NCI-H774 (cell line): Measurements from ENCODE around the gene GDPD3.

Experiments used
- DNase-seq: peaks from one replicate; lab custom pipeline; 2025; lab: John Stamatoyannopoulos, UW

Gene GDPD3

DNA sequence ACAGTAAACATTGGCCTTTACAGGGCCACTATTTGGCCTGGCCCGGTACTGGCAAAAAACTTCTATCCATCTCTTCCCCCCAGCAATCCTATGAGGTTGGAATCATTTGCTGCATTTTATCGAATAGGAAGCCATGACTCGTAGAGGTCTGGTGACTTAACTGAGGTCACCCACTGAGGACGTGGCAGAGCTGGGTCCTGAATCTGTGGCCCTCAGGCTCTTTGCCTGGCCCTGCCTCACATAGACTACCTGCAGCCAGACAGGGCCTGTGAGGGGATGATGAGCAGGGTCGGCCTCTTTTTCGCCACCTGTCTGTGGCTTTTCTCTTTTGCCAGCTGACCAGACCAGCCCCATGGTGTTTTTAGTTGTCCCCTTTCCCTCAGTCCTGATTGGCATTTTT, 35.7 kb downstream of the GDPD3 start:
- DNase-seq, result no peak

DNA sequence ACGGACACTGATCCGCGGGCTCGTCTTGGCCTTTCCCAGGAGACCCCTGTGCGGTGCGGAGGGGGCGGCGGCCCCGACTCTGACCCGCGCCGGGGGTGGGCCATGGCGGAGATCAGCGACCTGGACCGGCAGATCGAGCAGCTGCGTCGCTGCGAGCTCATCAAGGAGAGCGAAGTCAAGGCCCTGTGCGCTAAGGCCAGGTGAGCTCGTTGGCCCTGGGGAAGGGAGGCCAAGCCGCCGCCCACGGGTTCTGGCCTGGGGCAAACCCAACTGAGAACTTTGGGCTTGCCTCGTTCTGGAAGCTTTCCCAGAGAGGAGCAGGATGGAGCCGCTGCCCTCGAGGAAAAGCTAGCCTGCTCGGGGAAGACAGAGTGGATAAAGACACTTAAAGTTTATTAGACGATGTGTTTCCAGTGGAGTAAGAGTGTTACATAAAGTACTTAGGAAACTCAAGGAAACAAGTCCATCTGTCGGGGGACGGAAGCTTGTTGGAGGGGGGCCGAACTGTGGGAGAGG, 37.0 kb downstream of the GDPD3 start:
- DNase-seq, result no peak

DNA sequence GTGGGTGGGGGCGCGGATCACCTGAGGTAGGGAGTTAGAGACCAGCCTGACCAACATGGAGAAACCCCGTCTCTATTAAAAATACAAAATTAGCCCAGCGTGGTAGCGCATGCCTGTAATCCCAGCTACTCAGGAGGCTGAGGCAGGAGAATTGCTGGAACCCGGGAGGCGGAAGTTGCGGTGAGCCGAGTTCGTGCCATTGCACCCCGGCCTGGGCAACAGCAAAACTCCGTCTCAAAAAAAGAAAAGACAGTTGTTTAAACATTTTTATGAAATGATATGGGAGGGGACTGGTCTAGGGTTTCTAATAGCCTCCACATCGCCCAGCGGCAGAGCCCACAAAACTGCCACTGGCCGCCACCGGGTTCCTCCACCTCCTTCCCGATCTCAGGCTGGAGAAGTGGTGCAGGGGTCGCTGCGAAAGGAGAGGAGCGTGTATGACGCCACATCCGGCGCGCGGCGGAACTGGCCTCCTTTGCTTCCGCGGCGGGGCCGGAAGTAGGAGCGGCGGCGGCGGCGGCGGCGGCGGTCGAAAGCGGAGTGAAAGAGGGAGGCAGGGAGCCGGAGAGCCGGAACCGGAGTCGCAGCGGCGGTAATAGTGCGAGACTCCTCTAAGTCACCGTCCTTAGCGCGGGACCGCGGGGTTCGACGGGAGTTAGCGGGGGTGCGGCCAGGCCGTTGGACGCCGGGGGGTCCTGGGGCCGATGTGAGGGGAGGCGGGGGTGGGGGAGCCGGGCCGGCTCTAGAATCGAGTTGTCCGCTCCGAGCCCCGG, 37.6 kb downstream of the GDPD3 start, which contains the start of gene PPP4C:
TSS of gene PPP4C (plus strand) at position 492 of the 773 bp plus-strand sequence. CDS start 384 bp downstream, outside the sequence.
- peak; percentile 84 for DNase-seq

DNA sequence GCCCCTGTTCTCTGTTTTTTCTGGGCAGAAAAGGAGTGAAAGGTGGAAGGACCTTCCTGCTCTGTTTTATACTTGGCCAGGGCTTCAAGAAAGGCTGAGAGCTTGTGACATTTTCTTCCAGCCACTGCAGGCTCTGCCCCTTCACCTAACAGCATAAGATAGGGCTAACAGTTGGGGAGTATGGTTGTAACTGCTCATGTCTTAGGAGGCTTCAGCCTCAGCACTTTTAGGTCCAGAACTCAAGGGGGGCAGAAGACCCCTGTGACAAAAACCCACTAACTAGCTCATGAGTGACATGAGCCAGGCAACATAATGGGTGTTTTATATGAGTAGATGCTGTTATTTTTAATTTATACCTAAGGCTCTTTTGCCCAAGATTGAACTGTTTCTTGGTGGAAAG, 42.8 kb downstream of the GDPD3 start:
- DNase-seq, result no peak

DNA sequence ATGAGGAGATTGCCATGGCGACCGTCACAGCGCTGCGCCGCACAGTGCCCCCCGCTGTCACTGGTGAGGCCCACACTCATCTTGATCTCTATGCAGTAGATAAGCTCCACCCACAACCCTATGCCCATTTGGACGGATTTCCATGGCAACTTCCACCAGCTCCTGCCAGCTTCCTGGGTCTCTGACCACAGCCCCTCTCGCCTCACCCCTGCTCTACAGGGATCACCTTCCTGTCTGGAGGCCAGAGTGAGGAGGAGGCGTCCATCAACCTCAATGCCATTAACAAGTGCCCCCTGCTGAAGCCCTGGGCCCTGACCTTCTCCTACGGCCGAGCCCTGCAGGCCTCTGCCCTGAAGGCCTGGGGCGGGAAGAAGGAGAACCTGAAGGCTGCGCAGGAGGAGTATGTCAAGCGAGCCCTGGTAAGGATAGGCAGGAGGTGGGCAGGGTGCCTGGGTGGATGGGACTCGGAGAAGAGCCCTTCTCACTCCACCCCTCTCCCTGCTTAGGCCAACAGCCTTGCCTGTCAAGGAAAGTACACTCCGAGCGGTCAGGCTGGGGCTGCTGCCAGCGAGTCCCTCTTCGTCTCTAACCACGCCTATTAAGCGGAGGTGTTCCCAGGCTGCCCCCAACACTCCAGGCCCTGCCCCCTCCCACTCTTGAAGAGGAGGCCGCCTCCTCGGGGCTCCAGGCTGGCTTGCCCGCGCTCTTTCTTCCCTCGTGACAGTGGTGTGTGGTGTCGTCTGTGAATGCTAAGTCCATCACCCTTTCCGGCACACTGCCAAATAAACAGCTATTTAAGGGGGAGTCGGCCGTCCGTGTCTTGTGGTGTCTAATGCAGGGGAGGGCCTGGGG, 43.5 kb downstream of the GDPD3 start:
- no peak for DNase-seq

DNA sequence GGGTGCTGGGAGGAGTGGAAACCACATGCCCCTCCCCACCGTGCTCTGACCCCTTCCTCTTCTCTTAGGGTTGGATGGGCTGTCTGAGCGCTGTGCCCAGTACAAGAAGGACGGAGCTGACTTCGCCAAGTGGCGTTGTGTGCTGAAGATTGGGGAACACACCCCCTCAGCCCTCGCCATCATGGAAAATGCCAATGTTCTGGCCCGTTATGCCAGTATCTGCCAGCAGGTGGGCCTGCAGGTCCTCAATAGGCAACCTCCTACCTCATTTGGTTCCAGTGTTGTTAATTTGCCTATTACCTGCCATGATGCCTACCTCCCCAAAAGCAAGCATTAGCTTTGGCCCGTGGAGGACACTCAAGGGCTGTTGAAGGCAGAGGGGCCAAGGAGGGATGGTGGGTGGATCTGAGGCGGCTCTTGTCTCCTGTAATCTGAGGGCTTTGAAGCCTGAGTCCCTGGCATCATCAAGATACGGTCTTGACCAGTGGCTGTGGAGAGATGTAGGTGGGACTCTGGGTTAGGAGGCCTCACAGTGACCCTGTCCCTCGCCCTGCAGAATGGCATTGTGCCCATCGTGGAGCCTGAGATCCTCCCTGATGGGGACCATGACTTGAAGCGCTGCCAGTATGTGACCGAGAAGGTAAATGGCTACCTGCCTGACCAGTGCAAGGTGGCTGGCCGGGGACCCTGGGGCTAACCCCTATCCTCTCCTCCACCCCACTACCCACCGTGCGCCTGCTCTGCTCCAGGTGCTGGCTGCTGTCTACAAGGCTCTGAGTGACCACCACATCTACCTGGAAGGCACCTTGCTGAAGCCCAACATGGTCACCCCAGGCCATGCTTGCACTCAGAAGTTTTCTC, 44.4 kb downstream of the GDPD3 start:
- DNase-seq, result no peak

DNA sequence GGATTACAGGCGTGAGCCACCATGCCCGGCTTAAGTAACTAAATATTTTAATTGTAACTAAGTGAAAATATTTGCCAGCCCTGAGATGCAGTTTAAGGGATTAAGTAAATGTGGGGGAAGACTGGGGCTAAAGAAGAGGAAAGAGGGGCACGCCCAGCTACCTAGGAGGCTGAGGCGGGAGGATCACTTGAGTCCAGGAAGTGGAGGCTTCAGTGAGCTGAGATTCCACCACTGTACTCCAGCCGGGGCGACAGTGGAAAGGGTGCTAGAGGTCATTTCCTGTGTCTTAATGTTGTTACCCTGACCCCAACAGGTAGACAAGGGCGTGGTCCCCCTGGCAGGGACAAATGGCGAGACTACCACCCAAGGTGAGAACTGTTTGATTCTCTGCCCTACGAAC, 45.0 kb downstream of the GDPD3 start:
- no peak for DNase-seq

DNA sequence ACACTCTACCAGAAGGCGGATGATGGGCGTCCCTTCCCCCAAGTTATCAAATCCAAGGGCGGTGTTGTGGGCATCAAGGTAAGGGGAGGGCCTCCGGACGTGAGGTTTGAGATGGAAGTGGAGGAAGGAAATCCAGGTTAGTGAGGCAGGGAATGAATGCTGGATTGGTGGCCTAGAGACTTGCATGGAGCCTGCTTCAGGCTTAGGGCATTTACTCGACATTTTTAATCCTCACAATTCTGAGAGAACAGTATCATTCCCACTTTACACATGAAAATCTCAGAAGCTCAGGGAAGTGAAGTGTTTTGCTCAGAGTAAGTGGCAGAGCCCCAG, 45.8 kb downstream of the GDPD3 start:
- DNase-seq, result no peak

DNA sequence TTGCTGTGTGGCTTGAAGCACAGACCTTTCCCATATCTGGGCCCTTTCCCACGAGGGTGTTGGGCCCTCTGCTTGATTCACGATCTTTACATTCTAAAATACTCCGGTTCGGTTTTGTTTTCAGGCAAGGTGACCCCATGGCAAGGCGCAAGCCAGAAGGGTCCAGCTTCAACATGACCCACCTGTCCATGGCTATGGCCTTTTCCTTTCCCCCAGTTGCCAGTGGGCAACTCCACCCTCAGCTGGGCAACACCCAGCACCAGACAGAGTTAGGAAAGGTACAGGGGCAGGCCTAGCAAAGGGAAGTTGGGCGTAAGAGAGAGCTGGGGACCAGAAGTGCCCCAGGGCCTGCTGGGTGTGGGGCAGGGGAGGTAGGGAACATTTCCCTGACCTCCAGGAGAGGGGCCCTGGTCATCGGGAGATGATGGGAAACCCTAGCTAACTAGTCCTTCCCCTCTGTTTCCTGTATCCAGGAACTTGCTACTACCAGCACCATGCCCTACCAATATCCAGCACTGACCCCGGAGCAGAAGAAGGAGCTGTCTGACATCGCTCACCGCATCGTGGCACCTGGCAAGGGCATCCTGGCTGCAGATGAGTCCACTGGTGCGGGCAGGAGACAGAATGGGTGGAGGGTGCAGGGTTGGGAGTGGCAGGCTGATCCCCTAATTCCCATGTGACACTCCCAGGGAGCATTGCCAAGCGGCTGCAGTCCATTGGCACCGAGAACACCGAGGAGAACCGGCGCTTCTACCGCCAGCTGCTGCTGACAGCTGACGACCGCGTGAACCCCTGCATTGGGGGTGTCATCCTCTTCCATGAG, 46.4 kb downstream of the GDPD3 start:
- no peak for DNase-seq

DNA sequence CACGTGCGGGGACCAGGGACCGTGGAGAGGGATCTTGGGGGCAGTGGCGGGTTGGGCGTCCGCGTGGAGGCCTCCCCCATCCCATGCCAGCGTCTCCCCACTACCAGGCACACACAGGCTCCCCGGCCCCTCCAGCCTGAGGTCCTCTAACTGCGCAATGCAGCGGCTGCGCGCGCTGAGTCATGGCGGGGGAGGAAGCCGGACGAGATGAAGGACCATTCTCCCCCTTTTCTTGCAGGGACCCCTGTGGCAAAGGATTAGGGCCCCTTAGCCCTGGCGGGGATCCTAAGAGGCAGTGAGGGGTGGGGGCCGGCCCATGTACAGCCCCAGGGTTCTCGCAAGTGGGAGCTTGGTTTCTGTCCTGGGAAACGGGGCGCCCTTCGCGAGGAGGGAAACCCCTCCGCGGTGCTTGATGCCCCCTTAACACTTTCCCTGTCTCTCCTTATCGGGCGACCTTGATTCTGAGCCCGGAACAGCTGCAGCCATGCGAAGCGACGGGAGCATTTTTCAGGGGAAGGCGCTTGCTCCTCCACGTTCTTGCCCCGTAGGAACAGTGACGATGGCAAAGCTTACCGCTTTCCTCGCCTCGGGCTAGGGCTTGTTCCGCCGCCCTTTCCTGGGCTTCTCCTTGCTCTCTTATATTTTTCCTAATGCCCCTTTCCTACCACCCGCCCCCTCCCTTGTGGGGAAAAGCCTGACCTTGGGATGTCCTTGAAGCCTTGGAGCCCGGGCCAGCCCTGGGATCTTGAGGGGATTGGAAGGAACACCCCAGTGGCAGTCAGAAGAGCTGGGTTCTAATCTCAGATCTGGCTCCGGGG, 47.2 kb downstream of the GDPD3 start:
- no peak for DNase-seq

DNA sequence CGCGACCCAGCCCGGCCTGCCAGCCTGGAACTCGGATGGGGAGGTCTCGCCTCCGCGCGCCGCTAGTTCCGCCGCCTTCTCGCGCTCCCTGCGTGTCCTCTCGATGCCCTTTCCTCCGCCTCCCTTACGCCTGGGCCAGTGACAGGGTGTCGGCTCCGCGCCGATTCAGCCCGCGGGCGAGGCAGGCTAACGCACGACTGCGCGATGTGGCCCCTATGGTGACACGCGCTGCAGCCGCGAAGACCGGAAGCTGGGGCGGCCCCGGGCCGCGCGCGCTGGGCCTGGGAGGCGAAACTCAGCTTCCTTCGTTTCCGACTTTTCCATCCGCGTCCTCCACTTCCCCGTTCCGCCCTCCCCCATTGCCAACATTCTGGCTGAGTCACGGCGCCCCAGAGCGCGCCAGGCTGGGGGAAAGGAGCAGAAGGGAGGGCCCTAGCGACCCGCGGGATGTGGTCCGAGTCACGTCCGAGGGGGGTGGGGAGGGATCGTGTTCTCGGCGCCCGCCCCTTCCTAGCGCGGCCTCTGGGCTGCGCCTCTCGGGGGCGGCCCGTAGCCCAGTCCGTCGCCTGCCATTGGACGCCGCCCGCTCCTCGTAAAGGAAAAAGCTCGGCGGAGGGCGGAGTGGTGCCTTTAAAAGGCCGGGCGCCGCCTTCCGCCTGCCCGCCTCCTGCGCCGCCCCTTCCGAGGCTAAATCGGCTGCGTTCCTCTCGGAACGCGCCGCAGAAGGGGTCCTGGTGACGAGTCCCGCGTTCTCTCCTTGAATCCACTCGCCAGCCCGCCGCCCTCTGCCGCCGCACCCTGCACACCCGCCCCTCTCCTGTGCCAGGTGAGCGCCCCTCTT, 48.0 kb downstream of the GDPD3 start, which contains the start of gene ALDOA:
TSS of gene ALDOA (plus strand) at position 659 of the 841 bp plus-strand sequence. CDS start 1,138 bp downstream, outside the sequence.
- peak; percentile 96 for DNase-seq

DNA sequence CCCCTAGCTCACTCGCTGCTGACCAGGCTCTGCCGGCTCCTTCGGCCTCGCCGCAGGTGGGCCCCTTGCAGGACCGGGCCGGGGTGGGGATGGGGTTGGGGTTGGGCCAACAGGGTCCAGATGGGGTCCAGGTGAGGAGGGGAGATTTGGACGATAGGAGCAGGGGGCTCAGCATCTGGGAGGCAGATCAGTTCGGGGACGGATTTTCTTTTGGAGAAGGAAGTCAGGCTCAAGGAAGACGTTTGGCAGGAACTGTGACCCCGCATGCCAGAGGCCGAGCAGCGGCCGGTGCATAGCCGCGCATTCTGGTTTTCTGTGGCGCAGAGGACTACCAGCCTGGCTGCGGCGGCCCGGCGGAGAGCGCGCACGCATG, 48.6 kb downstream of the GDPD3 start:
- no peak for DNase-seq

DNA sequence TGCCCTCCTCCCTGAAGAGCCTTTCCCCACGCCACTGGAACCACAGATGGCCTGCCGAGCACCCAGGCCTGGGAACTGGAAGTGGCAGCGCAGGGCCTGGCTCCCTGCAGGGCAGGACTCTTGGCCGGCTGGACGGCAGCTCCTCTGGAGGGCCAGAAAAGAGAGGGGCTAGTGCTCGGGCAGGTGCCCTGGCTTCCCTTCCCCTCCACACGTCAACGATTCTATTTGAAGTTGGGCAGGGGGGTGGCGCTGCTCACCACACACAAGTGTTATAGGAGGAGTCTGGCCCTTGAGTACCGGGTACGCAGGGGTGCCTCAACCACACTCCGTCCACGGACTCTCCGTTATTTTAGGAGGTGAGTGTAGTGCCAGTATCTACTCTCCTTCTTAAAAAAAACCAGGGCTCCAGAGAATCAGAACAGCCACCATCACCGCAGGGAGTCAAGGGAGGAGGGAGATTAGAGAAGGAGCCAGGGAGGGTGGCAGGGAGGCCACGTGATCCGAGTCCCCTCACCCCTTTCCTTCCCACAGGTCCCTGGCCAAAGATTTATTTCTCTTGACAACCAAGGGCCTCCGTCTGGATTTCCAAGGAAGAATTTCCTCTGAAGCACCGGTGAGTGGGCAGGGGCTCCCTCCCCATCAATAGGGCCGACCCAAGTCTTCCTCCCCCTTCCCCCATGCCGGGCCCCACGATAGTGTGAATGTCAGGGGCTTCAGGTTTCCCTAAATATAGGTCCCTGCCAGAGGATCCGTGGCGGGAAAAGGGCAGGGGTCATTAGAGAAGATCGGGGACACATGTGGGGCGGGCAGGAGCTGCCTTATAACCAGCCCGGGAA, 49.2 kb downstream of the GDPD3 start:
- DNase-seq, result peak; percentile 57

DNA sequence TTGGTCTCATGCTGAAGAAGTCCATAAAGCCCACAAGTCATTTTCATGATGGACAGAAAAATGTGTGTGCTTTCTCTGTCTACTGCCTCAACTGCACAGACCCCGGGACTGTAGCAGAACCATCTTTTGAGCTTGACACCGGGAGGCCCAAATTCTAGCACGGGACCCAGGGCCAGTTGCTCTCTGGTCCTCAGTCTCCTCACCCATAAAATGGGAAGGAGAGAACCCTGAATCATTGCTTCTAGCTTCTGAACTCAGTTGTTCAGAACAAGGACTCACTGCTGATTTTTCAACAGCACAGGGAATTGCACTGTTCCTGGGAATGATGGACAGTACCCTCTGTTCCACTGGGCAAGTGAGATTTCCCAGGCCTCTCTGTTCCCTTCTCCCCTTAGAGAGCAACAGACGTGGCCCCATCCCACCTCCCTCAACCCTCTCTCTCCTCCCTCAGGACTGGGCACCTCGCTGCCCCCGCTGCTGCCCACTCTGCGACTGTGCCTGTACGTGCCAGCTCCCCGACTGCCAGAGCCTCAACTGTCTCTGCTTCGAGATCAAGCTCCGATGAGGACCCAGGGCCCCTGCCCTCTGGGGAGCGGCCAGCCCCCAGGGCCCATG, 50.0 kb downstream of the GDPD3 start:
- no peak for DNase-seq

DNA sequence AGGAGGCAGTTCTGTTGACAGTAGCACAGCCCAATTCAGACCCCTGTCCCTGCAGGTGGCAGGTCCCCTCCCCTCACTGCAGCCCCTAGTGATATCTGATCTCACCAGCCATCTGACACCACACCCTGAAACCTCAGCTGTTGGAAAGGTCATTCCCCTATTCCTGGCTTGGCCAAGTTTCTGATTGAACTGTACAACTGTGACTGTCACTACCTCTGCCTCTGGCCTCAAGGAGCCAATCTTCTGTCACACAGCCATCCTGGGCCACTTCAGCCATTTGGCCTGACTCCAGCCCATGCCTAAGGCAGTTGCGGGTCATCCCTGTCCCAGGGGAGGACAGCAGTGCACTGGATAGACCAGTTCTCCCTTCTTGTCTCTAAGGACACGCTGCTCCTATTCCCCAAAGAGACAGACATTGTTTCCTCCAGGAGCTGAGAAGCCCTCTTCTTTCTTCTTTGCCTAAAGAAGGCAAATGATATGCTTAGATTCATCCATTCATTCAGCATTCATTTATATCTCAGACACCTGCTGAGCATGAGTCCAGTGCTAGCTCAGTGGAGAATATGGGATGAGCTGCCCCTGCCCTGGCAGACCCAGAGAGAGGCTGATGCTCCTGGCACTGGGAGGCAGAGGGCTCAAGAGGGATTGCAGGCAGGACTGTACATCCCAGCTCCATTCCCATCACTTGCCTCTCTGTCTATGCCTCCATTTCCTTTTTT, 52.3 kb downstream of the GDPD3 start:
- no peak for DNase-seq

DNA sequence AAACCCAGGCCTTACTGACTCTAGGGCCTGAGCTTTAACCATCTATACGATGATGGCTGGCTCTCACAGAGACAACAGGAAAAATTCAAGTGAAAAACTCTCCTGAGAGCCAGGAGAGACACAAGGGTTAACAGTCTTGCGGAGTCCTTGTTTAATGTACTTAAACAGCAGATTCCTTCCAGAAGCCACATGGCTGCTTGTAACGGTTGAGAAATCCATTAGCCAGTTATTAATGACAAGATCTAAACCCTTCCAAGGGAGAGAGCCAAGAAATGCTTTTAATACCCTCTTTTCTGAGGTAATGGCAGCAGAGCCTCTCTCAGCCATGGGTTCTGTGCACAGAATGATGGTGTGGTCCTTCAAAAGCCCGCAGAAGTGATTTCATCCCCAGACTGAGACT, 53.0 kb downstream of the GDPD3 start:
- no peak for DNase-seq

DNA sequence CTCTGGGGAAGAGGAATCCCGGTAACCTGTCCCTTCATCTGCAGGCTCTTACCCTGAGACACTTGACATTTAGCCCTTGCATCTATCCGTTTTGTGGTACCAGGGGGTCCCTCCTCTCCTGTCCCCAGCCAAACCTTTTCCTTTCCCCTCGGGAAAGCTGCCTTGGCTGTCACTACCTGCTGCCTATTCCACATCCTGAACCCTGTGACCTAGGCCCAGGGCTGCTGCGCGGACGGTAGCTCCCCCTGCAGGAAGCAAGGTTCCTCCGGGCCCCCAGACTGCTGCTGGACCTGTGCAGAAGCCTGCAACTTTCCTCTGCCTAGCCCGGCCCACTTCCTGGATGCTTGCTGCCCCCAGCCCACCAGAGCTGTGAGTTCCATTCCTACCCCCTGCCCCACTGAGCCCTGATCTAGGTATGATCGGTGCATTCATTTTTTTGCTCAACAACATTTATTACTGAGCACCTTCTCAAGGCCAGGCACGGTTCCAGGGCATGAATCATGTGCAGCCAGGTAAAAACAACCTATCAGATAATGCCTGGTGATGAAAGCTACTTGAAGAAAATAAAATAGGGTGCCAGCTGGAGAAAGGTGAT, 58.3 kb downstream of the GDPD3 start:
- no peak for DNase-seq
